IMR-90 (cell line): ENCODE data around the gene TTC24.

ENCODE experiments used
- MAFK ChIP-seq: IDR thresholded peaks from 2 replicates; pipeline ENCODE4 v1.6.1; 2012; ENCODE audit warnings: low read depth, low read length, improper control_type of control experiment
- TF ChIP-seq, protein P1 (sequence below): conservative IDR thresholded peaks from 2 replicates; pipeline ENCODE4 v1.5.1; 2012; ENCODE audit warnings: mild to moderate bottlenecking, low read depth, low read length, improper control_type of control experiment

DNA sequence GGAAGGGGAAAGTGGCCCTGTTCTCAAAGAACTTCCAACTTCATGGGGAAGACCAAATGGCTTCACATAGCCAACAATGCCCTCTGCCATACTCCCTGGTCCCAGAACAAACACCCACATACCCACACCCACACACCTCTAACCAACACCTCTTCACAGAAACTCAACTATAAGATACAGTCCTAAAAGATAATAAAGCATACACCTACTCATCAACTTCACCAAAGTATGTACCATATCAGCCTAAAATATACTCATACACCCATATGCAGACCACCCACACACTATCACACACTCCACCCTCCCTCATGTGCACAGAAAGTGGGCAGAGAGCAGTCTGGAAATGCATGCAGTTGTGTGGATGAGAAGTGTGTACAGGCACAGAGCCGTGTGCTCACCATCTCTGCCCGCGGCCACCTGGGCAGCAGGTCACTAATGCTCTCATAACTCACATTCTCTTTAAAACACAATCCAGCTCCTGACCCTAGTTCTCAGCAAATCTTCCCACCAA lies 34.9 kb upstream of the TTC24 start:
- TF ChIP-seq, protein P1, sequence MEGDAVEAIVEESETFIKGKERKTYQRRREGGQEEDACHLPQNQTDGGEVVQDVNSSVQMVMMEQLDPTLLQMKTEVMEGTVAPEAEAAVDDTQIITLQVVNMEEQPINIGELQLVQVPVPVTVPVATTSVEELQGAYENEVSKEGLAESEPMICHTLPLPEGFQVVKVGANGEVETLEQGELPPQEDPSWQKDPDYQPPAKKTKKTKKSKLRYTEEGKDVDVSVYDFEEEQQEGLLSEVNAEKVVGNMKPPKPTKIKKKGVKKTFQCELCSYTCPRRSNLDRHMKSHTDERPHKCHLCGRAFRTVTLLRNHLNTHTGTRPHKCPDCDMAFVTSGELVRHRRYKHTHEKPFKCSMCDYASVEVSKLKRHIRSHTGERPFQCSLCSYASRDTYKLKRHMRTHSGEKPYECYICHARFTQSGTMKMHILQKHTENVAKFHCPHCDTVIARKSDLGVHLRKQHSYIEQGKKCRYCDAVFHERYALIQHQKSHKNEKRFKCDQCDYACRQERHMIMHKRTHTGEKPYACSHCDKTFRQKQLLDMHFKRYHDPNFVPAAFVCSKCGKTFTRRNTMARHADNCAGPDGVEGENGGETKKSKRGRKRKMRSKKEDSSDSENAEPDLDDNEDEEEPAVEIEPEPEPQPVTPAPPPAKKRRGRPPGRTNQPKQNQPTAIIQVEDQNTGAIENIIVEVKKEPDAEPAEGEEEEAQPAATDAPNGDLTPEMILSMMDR, result no peak
- no peak for TF ChIP-seq MAFK
